Spleen (tissue), 7 donors: ENCODE measurements around the gene VGF.

Experiments
- CTCF ChIP-seq, 11 experiments: fragments of 200-600 bp in 7 of 11; fragments of 450-650 bp in 4 of 11; sonication (generic) in 4 of 11; IDR thresholded peaks in 8 of 11; conservative IDR thresholded peaks in 3 of 11; 1 replicate in 7 of 11; 2 replicates in 4 of 11; pipeline versions ENCODE4 v1.4.0 to v1.8.0; 2016 to 2021; ENCODE audit warnings: antibody characterized with exemption in 11 of 11, inconsistent platforms in 4 of 11, mild to moderate bottlenecking in 1 of 11
- POLR2A ChIP-seq, 3 donors: fragments of 450-650 bp; IDR thresholded peaks; one replicate each; pipeline ENCODE4 v1.5.1; 2017; ENCODE audit warnings: antibody characterized with exemption in 3 of 3, mild to moderate bottlenecking in 1 of 3
- donor health status: DM: no; HTN: no; CAD: no; lungs with moderate emphysema.
- donor health status: DM: no; HTN: no; CAD: no.
- donor health status: DM: no; HTN: no; CAD: no.

- no peak for TF ChIP-seq CTCF (IDR thresholded peaks at IDR 0.05 in 8 of 11, conservative IDR thresholded peaks at IDR 0.05 in 3 of 11)
- no peak for TF ChIP-seq POLR2A (IDR thresholded peaks at IDR 0.05)
Measured at GRCh38 chr7:101129603-101130117, 35.7 kb downstream of the VGF start.
